Activated CD4-positive, alpha-beta T cell treated with anti-CD3 and anti-CD28 coated beads, Interleukin-2, amount 50 U/mL, for 4 hours (primary cell): ENCODE results near the gene PACSIN3.
A peak's percentile ranks its signal among the peaks of the same experiment; 100 is the strongest.
"Not testable (repeated sequence)": the region's sequence is repeated elsewhere in the genome, so short reads cannot be mapped to it uniquely, and the experiment has no call there.

Experiments used
- DNase-seq, 2 experiments: peaks; one replicate each; pipeline ENCODE4 v3.0.0-alpha.2; 2020

Gene PACSIN3

DNA sequence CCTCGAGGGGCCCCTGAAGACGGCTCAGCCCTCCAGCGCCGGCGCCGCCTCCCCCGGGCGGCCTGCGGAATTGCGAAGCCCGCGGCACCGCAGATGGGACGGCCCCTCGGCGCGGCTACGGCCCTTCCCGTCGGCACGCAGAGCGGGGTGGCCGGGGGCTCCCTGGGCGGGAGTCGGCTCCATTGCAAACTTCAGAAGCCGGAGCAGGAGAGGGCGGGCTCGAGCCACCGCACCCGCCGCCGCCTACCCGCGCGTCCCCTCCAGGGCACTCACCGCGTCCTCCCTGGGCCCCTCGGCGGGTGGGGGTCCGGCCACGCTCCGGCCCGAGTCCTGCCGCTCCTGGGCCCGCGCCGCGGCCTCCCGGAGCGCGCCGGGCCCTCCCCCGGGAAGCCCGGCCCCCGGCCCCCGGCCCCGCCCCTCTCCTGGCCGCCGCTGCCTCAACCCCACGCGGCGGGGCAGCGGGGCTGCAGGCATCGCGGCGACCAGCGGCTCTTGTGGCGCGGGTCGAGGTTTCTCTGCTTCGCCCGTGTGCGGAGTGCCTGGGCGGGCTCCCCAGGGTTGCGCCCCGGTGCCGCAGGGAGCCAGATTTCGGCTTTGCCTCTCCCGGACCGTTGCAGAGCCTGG is at the start of gene PACSIN3:
TSS of gene PACSIN3 (minus strand) at position 359 of the 624 bp plus-strand sequence. CDS start 3,707 bp downstream, outside the sequence.
- DNase-seq = peak in 1 of 2 experiments; percentile 14

DNA sequence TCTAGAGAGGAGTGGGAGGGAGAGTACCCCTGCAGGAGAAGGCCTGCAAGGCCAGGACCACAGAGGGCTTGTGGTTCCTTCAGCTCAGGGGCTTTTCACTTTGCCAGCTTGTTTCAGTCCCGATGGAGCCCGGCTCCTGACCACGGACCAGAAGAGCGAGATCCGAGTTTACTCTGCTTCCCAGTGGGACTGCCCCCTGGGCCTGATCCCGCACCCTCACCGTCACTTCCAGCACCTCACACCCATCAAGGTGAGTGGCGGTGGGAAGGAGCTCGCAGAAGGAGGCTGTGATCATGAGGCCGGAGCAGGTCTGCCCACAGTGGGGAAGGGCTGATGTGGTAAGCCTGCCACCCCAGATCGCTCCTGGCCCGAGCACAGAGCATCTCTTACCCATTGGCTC is 48.9 kb upstream of the PACSIN3 start:
- no peak for DNase-seq

DNA sequence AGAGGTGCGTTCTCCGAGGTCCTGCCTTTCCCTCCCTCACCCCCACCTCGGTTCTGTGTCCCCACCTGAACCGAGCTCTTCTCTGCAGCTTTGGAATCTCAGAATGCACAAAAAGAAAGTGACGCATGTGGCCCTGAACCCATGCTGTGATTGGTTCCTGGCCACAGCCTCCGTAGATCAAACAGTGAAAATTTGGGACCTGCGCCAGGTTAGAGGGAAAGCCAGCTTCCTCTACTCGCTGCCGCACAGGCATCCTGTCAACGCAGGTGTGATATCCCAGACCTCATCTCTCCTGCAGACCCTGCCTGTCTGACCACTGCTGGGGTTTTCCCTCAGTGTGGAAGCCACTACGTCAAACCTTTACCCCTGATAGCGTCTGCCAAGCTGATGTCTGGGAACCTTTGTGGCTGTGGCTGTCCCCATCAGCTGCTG is 48.5 kb upstream of the PACSIN3 start:
- peak; percentile 44 to 52 for DNase-seq

DNA sequence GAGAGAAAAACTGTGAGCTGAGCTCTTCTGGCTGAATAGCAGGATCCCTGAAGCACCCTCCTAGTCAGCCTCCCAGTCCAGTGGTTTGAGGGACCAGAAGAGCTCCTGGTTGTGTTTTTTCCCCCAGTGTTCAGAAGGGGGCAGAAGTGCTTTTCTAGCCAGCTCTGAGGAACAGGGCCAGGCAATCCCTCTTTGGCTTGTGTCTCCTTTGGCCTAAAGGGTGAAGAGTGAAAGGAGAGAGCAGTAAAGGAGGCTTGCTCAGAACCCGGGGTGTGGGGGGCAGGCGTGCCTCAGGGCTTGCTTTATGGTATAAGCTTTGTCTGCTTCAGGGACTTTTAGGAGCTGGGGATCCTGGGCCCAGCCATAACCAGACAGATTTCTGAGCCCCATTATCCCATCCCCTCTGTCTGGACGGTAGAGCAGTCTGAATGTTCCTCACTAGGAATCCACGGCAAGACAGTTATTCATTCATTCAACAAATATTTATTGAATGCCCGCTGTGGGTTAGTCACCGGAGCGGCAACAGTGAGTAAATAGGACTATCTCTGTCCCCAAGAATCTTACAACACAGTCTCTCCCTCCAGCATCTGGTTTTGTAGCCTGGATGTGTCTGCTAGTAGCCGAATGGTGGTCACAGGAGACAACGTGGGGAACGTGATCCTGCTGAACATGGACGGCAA is 47.9 kb upstream of the PACSIN3 start:
- no peak for DNase-seq

DNA sequence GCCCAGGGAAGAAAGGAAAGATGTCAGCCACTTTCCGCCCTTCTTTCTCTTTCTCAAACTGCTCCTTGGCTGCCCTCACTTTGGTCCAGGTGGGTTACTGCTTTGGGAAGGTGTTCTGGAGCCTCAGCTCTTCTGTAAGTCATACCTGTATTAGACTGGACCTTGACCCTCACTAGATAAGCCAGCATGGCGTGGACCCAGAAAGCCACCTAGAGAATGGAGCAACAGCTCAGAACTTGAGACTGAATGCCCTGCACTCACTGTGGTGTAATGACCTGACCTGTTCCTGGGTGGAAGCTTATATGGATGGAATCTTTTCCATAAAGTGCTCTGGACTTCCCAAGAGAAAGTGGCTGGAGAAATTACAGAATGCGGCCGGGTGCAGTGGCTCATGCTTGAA is 46.8 kb upstream of the PACSIN3 start:
- DNase-seq = no peak

DNA sequence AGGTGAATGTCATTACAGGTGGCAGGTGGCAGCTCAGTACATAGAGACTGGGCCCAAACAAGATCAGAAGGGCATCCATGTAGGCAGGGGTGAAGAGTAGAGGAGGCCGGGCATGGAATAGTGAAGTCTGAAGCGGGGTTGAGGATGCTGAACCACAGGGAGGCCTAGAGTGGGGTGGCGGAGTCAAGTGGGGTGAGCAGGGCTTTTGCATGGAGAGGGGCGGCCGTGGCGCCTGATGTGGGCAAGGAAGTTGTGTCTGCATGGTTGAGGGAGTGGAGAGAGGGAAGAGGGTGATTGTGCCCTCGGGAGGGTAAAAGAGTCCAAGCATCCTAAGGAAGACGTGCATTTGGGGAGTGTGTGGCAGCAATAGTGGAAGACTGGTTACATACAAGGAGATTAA is 42.9 kb upstream of the PACSIN3 start:
- DNase-seq = no peak

DNA sequence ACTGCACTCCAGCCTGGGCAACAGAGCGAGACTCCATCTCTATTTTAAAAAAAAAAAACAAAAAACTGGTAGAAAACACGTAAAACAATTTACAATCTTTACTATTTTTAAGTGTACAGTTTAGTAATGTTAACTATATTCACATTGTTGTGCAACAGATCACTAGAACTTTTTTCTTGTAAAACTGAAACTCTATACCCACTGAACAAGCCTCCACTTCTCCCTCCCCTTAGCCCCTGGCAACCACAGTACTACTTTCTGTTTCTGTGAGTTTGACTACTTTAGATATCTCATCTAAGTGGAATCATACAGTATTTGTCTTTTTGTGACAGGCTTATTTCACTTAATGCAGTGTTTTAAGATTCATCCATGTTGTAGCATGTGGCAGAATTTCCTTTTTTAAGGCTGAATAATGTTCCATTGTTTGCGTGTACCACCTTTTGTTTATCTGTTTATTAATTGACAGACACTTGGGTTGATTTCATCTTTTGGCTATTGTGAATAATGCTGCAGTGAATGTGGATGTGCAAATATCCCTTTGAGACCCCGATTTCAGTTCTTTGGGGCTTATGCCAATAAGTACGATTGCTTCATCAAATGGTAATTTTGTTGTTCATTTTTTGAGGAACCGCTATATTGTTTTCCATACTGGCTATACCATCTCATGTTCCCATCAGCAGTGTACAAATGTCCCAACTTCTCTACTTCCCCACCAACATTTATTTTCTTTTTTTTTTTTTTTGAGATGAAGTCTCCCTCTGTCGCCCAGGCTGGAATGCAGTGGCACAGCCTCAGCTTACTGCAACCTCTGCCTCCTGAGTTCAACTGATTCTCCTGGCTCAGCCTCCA is 39.5 kb upstream of the PACSIN3 start:
- no peak for DNase-seq

DNA sequence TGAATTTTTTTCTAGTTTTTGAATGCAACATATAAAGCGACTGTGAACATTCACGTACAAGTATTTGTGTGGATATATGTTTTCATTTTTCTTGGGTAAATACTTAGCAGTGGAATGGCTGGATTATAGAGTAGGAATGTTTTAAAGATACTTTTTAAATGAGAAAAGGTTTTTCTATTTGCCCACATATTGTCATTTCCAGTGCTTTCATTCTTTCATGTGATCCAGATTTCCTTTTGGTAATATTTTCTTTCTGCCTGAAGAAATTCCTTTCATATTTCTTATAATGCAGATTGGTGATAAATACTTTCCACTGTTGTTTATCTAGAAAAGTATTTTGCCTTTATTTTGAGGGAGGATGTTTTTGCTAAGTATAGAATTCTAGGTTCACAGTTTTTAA is 36.5 kb upstream of the PACSIN3 start:
- DNase-seq = no peak

DNA sequence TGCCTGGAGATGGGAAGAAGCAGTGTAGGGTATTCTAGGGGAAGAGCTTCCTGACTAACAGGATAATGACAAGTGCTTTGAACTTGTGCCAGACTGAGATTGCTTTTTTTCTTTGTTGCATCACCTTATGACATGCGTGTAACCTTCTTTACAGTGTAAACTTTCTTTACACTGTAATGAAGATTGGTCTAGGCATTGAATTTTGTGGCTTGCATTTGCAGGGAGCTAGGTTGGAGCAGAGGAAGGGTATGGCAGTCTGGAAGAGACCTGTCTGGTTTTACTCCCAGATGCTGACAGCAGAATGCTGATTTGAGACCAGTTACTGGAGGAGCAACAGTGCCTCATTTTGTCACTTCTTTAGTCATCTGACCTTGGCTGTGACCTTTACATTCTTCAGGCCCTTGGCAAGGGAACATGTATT is 34.2 kb upstream of the PACSIN3 start:
- no peak for DNase-seq

DNA sequence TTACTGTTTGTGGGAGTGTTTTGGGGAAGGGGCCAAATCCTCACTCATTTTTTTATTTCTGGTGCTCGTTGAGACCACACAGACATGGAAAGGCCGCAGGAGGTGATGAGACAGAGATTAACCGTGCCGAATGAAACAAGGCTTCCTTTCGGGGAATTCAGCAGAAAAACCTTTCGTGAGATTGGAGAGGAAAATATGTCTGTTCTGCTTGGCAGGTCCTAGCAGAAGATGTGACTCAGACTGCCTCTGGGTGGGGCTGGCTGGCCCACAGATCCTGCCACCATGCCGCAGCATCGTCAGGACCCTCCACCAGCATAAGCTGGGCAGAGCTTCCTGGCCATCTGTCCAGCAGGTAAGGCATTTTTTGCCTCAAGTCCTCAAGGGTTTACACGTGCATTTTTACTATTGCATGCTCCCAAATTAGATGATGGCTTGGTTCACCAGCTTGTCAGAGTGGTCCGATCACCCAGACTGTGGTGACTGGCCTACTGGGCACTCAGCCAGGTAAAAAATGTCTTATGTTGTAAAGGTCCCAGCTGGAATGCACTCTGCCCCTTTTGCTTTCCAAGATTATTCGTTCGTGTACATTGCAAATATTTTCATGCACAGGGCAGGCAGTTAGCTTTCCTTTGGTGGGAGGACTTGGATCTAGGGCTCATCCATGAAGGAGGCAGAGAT is 30.0 kb upstream of the PACSIN3 start:
- peak; percentile 65 to 73 for DNase-seq

DNA sequence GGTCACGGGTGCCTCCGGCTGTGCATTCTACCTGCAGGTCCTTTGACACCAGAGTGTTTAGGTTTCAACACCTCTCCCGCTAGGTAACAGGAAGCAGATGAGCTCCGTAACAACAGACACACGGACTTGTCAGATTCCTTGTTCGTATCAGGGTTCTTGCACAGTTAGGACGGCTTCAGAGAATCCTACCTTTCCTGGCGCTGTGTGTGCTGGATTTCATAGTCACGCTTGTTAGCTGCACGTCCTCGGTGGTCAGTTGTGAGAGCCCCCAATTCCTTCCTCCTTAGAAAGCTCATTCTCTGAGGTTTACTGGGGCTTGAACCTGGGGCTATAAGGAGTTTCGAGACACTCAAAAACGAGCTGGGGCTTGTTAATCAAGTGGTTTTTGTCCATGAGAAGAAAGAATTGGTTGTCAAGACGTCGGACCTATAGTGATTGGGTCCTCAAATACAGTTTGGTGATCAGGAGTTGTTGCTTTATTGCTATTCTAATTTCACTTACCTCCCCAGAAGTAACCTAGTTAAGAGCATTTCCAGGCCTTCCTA is 29.2 kb upstream of the PACSIN3 start:
- DNase-seq = no peak

DNA sequence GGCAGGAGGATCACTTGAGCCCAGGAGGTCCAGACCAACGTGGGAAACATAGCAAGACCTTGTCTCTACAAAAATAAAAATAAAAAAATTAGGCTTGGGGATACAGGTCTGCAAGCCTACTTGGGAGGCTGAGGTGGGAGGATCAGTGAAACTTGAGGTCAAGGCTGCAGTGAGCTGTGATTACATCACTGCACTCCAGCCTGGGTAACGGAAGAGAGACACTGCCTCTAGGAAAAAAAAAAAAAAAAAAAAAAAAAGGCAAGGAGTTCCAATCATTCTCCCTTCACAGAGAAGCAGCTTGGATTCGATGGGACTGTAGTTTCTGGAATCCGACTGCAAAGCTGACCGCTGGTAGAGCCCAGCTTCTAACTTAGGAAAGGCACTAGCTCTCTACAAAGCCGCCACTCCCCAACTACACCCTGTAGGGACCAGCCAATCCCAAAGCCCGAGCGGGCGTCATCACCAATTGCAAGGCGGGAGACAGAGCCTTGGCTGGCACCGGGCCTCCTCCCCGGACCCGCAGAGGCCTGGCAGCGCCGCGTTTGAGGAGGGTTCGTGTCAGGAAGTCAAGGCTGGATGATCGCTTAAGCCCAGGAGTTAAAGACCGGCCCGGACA is 27.8 kb upstream of the PACSIN3 start:
- peak; percentile 77 to 80 for DNase-seq

DNA sequence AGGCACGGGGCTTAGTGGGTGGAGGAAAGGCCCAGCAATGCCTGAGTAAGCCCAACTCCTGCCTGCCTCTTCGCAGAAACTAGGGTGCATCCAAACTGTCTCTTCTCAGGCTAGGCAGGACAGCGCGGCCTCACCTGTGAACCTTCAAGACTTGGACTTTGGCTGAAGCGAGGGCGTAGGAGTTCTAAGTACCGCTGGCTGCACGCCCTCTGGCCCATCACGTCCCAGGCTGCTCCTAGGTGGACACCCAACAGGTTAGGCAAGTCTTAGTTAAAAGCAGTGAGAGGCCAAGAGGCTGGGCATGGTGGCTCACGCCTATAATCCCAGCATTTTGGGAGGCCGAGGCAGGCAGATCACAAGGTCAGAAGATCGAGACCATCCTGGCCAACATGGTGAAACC is 26.7 kb upstream of the PACSIN3 start:
- no peak for DNase-seq

DNA sequence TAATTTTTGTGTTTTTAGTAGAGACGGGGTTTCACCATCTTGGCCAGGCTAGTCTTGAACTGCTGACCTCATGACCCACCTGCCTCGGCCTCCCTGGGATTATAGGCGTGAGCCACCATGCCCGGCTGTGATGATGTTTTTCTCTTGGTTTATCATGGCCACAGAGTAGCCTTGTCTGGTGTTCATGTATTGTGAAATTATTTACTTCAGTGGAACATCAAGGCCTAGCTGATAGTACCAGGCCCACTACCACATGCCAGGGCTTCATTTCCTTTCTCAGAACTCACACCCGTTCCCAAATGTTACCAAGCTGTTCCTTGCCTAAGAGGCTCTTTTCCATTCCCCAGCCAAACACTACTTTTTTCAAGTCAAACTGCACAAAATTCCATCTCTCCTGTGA is 22.4 kb upstream of the PACSIN3 start:
- DNase-seq = no peak

DNA sequence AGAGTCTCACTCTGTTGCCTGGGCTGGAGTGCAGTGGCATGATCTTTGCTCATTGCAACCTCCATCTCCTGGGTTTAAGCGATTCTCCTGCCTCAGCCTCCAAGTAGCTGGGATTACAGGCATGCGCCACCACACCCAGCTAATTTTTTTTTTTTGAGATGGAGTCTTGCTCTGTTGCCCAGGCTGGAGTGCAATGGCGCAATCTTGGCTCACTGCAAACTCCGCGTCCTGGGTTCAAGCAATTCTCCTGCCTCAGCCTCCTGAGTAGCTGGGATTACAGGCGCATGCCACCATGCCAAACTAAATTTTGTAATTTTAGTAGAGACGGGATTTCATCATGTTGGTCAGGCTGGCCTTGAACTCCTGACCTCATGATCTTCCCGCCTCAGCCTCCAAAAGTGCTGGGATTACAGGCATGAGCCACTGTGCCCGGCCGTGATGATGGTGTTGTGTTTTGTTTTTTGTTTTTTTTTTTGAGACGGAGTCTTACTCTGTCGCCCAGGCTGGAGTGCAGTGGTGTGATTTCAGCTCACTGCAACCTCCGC is 21.8 kb upstream of the PACSIN3 start:
- DNase-seq = not testable (repeated sequence)

DNA sequence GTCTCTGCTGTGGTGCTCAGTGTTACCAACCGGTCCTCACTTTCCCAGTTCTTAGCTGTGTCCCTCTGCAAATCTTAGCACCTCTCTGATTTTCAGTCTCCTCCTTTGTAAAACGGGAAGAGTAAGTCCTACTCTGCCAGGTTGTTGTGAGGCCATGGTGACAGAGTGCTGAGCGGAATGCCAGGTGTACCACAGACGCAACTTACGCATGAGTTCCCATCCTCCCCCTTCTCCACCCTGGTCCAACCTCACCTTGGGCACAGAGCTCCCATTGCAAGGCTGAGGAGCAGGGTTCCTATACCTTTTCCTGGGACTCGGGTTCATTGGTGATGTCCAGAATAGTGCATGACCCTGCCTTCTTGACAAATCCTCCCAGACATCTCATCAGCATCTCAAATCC is 21.2 kb upstream of the PACSIN3 start:
- no peak for DNase-seq

DNA sequence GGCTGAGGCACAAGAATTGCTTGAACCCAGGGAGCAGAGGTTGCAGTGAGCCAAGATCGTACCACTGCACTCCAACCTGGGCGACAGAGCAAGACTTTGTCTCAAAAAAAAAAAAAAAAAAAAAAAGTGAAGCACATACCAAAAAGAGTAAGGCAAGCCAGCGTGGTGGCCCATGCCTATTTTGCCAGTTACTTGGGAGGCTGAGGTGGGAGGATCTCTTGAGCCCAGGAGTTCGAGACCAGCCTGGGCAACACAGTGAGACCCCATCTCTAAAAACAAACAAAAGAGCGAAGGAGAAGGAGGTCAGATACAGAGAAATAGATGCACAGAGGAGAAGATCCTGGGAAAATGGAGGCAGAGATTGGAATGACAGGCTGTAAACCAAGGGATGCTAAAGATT is 20.3 kb upstream of the PACSIN3 start:
- DNase-seq = not testable (repeated sequence)

DNA sequence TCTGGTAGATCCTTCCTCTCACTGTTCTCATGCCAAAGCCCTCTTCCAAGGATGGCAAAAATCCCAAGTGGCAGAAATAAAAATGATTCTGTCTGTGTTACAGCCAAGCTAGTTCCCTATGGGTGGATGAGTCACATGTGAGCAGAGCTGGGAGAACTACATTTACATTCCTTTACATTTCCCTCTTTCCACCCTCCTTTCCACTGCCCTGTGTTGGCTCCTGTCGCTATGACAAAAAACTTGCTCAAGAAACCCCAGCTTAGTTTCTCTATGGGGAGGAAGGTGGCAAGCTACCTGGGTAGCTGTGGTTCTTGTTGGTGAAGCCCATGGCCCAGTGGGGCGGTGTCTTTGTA is 18.4 kb upstream of the PACSIN3 start:
- DNase-seq = no peak

DNA sequence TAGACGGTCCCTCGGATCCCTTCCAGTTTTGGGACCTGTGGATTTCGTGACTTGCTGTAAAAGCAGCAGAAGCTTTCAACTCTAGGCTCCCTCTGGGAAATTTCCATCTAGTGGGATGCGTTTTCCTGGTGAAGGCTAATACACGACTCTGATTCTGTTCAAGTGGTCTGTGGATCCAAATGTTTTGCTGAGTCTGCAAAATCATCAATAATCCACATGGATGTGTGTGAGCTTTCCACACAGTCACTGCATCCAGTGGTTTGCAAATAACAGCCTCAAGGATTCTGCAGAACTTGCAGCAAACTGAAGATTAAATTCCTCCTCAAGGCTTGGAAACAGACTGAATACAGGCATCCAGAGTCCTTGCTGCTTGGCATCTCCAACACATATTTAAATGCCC is 16.3 kb upstream of the PACSIN3 start:
- no peak for DNase-seq

DNA sequence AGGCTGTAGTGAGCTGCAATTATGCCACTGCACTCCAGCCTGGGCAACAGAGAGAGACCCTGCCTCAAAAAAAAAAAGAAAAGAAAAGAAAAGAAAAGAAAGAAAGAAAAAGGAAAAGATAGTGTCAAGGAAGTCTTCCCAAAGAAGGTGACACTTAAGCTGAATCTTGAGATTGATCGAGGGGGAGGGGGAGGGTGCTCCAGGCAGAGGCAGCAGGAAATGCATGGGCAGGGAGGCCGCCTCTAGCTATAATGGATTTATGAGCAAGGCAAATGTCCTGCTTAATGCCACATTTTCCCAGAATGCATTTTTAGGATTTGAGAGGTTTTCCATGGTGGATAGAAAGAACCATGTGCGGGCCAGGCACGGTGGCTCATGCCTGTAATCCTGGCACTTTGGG is 14.8 kb upstream of the PACSIN3 start:
- DNase-seq = no peak

DNA sequence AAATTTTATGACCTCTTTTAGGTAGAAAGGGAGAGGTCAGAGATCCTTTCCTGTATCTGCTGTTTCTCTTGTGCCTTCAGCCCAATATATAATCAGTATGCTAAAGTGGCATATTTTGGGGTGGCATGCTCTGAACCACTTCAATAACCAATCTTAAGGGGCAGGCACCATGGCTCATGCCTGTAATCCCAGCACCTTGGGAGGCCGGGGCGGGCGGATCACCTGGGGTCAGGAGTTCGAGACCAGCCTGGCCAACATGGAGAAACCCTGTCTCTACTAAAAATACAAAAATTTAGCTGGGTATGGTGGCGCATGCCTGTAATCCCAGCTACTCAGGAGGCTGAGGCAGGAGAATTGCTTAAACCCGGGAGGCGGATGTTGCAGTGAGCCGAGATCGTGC is 11.9 kb upstream of the PACSIN3 start:
- DNase-seq = not testable (repeated sequence)

DNA sequence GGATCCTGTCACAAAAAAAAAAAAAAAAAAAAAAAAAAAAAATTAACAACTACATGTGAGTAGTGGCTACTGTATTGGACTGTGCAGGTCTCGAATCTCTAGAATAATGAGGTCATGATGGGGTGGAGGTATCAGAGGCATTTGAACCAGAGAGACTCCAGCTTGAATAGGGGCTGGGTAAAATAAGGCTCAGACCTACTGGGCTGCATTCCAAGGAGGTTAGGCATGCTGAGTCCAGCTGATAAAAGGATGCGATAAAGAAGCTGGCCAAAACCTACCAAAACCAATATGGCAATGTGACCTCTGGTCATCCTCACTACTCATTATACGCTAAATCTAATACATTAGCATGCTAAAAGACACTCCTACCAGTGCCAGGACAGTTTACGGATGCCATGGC is 5.9 kb upstream of the PACSIN3 start:
- no peak for DNase-seq
